Thyroid gland (tissue), 4 donors: ENCODE results near the gene WWC1.

Experiments used
- POLR2A ChIP-seq, 2 donors: fragments of 450-650 bp; IDR thresholded peaks; one replicate each; pipeline ENCODE4 v1.6.1; 2017; ENCODE audit warnings: antibody characterized with exemption in 2 of 2, mild to moderate bottlenecking in 2 of 2, moderate library complexity in 1 of 2
- TF ChIP-seq, protein P1 (sequence below), 6 experiments: fragments of 200-600 bp in 3 of 6; fragments of 450-650 bp in 3 of 6; sonication (generic) in 3 of 6; IDR thresholded peaks; one replicate each; pipeline ENCODE4 v1.5.1; 2016 to 2019; ENCODE audit warnings: antibody characterized with exemption in 6 of 6, mild to moderate bottlenecking in 2 of 6, inconsistent platforms in 1 of 6, moderate library complexity in 1 of 6

DNA sequence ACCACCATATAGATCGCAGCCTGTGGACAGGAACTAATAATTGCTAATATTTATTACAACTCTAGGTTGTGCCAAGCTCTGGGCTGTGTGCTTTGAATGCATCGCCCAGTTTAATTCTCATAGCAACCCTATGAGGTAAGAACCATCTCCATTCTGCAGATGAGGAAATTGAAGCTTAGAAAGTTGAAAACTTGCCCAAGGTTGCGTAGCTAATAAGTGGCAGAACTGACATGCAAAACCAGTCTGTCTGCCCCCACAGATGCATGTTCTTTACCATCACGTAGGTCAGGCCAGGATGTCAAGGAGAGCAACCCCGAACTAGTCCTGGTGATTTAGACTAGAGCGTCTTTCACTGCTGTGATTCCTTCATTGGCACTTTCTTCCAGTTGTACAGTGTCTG, 15.6 kb downstream of the WWC1 start:
- TF ChIP-seq, protein P1, sequence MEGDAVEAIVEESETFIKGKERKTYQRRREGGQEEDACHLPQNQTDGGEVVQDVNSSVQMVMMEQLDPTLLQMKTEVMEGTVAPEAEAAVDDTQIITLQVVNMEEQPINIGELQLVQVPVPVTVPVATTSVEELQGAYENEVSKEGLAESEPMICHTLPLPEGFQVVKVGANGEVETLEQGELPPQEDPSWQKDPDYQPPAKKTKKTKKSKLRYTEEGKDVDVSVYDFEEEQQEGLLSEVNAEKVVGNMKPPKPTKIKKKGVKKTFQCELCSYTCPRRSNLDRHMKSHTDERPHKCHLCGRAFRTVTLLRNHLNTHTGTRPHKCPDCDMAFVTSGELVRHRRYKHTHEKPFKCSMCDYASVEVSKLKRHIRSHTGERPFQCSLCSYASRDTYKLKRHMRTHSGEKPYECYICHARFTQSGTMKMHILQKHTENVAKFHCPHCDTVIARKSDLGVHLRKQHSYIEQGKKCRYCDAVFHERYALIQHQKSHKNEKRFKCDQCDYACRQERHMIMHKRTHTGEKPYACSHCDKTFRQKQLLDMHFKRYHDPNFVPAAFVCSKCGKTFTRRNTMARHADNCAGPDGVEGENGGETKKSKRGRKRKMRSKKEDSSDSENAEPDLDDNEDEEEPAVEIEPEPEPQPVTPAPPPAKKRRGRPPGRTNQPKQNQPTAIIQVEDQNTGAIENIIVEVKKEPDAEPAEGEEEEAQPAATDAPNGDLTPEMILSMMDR (IDR thresholded peaks at IDR 0.05), result no peak
- no peak for TF ChIP-seq POLR2A (IDR thresholded peaks at IDR 0.05)
